SU-DHL-6 (cell line): ENCODE measurements around the gene FMN1.

ENCODE experiments used
- CTCF ChIP-seq: fragments of 200-600 bp; sonication (generic); IDR thresholded peaks from one replicate; pipeline ENCODE4 v1.5.1; 2017; ENCODE audit warnings: antibody characterized with exemption, mild to moderate bottlenecking, low read length, moderate library complexity; ENCODE audit not compliant: insufficient read depth, poor library complexity, severe bottlenecking
- EZH2phosphoT487 ChIP-seq: fragments of 200-600 bp; sonication (generic), shearing (Covaris generic); conservative IDR thresholded peaks from 2 replicates; pipeline ENCODE4 v1.6.1; 2018; ENCODE audit warnings: mild to moderate bottlenecking, antibody characterized with exemption, low read length, moderate library complexity, mixed read lengths

- TF ChIP-seq CTCF (no peak), EZH2phosphoT487 (no peak)
Measured at GRCh38 chr15:32786906-32787305, 407.6 kb downstream of the FMN1 start.
